ENCODE data around the gene MYO3A. TPM values are rescaled to one million over a fixed set of nuclear protein-coding genes. Genes with fewer than 3 reads are reported as not detected.

MYO3A gene
- total RNA-seq, 1 experiment from 2014 or later, result not detected

DNA sequence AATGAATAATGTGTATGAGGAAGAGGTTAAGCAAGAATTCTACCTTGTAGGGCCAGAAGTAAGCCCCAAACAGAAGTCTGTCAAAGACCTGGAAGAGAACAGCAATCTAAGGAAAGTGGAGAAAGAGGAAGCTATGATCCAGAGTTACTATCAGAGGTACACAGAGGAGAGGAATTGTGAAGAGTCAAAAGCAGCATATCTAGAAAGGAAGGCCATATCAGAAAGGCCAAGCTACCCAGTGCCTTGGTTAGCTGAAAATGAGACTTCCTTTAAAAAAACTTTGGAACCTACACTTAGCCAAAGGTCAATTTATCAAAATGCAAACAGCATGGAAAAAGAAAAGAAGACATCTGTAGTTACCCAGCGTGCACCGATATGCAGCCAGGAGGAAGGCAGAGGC lies 239.8 kb downstream of the MYO3A start:
- BruUV-seq (replicated peaks), result no TSS peak
- no peak overlapping the region for H3K4me3 Mint-ChIP-seq (ENCODE audit: unreplicated experiment)
- Histone ChIP-seq H3K4me3 (ENCODE audit: low read depth, low read length) (no peak overlapping the region), H3K9me3 (no peaks in the 10 kb centered on the region), H3K27me3 (replicated peaks; ENCODE audit: control insufficient read depth, insufficient read depth, low read length) (peaks cover 1% of the 10 kb centered on the region; the same call in 1 of the 2 replicates), H3K4me1 (no peaks in the 10 kb centered on the region), H3K36me3 (ENCODE audit: control insufficient read depth, insufficient read depth, low read length) (no peaks in the 10 kb centered on the region)
- H3K4me1 Mint-ChIP-seq (ENCODE audit: low read depth, unreplicated experiment), result no peaks in the 10 kb centered on the region
- H3K9me3 Mint-ChIP-seq (ENCODE audit: unreplicated experiment), result no peaks in the 10 kb centered on the region
- intact Hi-C loops (cut with micrococcal nuclease; ENCODE audit: unreplicated experiment), result no loop called here
- H3K27ac Mint-ChIP-seq (ENCODE audit: unreplicated experiment), result no peak overlapping the region
- no peaks in the 10 kb centered on the region for H3K36me3 Mint-ChIP-seq (ENCODE audit: insufficient read depth, unreplicated experiment)
- ChIA-PET POLR2A (no interaction called here), CTCF (no interaction called here)
- no peak for DNase-seq
- TF ChIP-seq, protein P1, sequence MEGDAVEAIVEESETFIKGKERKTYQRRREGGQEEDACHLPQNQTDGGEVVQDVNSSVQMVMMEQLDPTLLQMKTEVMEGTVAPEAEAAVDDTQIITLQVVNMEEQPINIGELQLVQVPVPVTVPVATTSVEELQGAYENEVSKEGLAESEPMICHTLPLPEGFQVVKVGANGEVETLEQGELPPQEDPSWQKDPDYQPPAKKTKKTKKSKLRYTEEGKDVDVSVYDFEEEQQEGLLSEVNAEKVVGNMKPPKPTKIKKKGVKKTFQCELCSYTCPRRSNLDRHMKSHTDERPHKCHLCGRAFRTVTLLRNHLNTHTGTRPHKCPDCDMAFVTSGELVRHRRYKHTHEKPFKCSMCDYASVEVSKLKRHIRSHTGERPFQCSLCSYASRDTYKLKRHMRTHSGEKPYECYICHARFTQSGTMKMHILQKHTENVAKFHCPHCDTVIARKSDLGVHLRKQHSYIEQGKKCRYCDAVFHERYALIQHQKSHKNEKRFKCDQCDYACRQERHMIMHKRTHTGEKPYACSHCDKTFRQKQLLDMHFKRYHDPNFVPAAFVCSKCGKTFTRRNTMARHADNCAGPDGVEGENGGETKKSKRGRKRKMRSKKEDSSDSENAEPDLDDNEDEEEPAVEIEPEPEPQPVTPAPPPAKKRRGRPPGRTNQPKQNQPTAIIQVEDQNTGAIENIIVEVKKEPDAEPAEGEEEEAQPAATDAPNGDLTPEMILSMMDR (IDR thresholded peaks at IDR 0.05; ENCODE audit: insufficient read depth in 1 of 2, low read depth in 1 of 2, low read length in 1 of 2, severe bottlenecking in 1 of 2, unreplicated experiment in 1 of 2), result no peak
- peaks cover 24% of the 10 kb centered on the region for H3K27me3 Mint-ChIP-seq (ENCODE audit: insufficient read depth, unreplicated experiment)

DNA sequence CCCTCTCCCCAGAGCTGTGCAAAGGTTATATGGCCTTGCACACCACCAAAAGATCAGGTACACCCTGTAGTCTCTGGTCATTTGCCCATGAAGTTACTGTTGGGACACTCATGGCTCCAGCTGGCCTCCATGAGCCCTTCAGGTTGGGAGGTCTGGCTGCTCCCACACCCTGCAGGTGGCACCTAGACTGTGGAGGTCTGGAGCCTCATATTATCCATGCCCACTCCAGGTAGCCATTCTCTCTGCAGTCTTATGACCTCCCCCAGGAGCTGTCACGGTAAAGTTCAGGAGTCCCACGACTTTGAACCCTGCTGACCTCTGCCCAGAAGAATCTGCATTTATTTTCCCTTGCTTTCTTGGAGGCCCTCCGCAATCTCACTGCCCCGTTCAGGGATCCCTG lies 243.3 kb downstream of the MYO3A start:
- Mint-ChIP-seq H3K9me3 (ENCODE audit: unreplicated experiment) (no peaks in the 10 kb centered on the region), H3K4me1 (ENCODE audit: low read depth, unreplicated experiment) (no peaks in the 10 kb centered on the region), H3K4me3 (ENCODE audit: unreplicated experiment) (no peak overlapping the region), H3K36me3 (ENCODE audit: insufficient read depth, unreplicated experiment) (no peaks in the 10 kb centered on the region), H3K27ac (ENCODE audit: unreplicated experiment) (no peak overlapping the region), H3K27me3 (ENCODE audit: insufficient read depth, unreplicated experiment) (peaks cover 17% of the 10 kb centered on the region)
- ChIA-PET POLR2A (no interaction called here), CTCF (no interaction called here)
- Histone ChIP-seq H3K9me3 (no peaks in the 10 kb centered on the region), H3K4me3 (ENCODE audit: low read depth, low read length) (no peak overlapping the region), H3K4me1 (no peaks in the 10 kb centered on the region), H3K27me3 (replicated peaks; ENCODE audit: control insufficient read depth, insufficient read depth, low read length) (peaks cover 1% of the 10 kb centered on the region; the same call in 1 of the 2 replicates), H3K36me3 (ENCODE audit: control insufficient read depth, insufficient read depth, low read length) (no peaks in the 10 kb centered on the region)
- no TSS peak for BruUV-seq (replicated peaks)
- intact Hi-C loops (cut with micrococcal nuclease; ENCODE audit: unreplicated experiment), result no loop called here
- DNase-seq, result no peak
- TF ChIP-seq, protein P1 (IDR thresholded peaks at IDR 0.05; ENCODE audit: insufficient read depth in 1 of 2, low read depth in 1 of 2, low read length in 1 of 2, severe bottlenecking in 1 of 2, unreplicated experiment in 1 of 2), result no peak

DNA sequence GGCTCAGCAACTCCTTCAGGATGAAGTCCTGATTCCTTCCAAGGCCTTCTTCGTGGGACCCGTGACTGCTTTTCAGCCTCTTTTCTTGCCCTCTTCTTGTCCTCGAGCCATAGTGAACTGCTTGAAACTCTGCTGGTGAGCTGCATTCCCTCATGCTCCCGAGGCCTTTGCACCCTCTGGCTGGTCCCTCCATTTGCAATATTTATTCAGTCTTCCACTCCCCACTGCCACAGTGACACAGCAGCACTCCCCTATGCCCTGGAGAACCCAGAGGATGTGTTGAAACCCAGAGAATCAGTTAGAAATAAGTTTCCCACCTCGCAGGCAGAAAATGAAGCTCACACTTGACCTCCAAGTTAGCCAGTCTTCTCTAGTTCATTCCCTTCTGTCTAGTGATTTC lies 260.2 kb downstream of the MYO3A start:
- no peaks in the 10 kb centered on the region for H3K36me3 ChIP-seq (ENCODE audit: control insufficient read depth, insufficient read depth, low read length)
- intact Hi-C loops (cut with micrococcal nuclease; ENCODE audit: unreplicated experiment), result no loop called here
- Mint-ChIP-seq H3K9me3 (ENCODE audit: unreplicated experiment) (no peaks in the 10 kb centered on the region), H3K4me1 (ENCODE audit: low read depth, unreplicated experiment) (no peaks in the 10 kb centered on the region), H3K4me3 (ENCODE audit: unreplicated experiment) (no peak overlapping the region), H3K27ac (ENCODE audit: unreplicated experiment) (no peak overlapping the region), H3K27me3 (ENCODE audit: insufficient read depth, unreplicated experiment) (peaks cover 10% of the 10 kb centered on the region), H3K36me3 (ENCODE audit: insufficient read depth, unreplicated experiment) (no peaks in the 10 kb centered on the region)
- no peaks in the 10 kb centered on the region for H3K9me3 ChIP-seq
- TF ChIP-seq, protein P1 (IDR thresholded peaks at IDR 0.05; ENCODE audit: insufficient read depth in 1 of 2, low read depth in 1 of 2, low read length in 1 of 2, severe bottlenecking in 1 of 2, unreplicated experiment in 1 of 2), result no peak
- no peaks in the 10 kb centered on the region for H3K4me1 ChIP-seq
- H3K4me3 ChIP-seq (ENCODE audit: low read depth, low read length), result no peak overlapping the region
- H3K27me3 ChIP-seq (replicated peaks; ENCODE audit: control insufficient read depth, insufficient read depth, low read length), result no peaks in the 10 kb centered on the region
- BruUV-seq (replicated peaks), result no TSS peak
- no peak for DNase-seq
- ChIA-PET CTCF (no interaction called here), POLR2A (no interaction called here)

Measured in Caco-2 (cell line).